Stomach smooth muscle (tissue), 2 donors: ENCODE data around the gene CTSL.
"Not testable (repeated sequence)": the region's sequence is repeated elsewhere in the genome, so short reads cannot be mapped to it uniquely, and the experiment has no call there.

Experiments
- H3K27ac ChIP-seq: one replicate; pipeline ENCODE4 v1.7.0; 2013; ENCODE audit warnings: mild to moderate bottlenecking, low read length, inconsistent platforms
- H3K27me3 ChIP-seq, 2 donors: one replicate each; pipeline ENCODE4 v1.7.0; 2013; ENCODE audit warnings: low read length in 2 of 2; ENCODE audit not compliant: insufficient read depth in 2 of 2, control insufficient read depth in 1 of 2
- H3K36me3 ChIP-seq, 2 donors: one replicate each; pipeline ENCODE4 v1.7.0; 2013; ENCODE audit warnings: low read length in 2 of 2; ENCODE audit not compliant: control insufficient read depth in 2 of 2, insufficient read depth in 2 of 2
- H3K4me1 ChIP-seq: one replicate; pipeline ENCODE4 v1.7.0; 2013; ENCODE audit warnings: low read length; ENCODE audit not compliant: control insufficient read depth, insufficient read depth
- H3K4me3 ChIP-seq, 2 donors: one replicate each; pipeline ENCODE4 v1.7.0; 2013; ENCODE audit warnings: low read length in 2 of 2
- H3K9ac ChIP-seq, 2 donors: one replicate each; pipeline ENCODE4 v1.7.0; 2013; ENCODE audit warnings: low read length in 2 of 2, mild to moderate bottlenecking in 1 of 2
- H3K9me3 ChIP-seq, 2 donors: one replicate each; pipeline ENCODE4 v1.7.0; 2013; ENCODE audit warnings: low read length in 2 of 2; ENCODE audit not compliant: control insufficient read depth in 2 of 2
- donor health status: healthy.
- donor health status: Pancreatic carcinoma.

The CTSL gene

DNA sequence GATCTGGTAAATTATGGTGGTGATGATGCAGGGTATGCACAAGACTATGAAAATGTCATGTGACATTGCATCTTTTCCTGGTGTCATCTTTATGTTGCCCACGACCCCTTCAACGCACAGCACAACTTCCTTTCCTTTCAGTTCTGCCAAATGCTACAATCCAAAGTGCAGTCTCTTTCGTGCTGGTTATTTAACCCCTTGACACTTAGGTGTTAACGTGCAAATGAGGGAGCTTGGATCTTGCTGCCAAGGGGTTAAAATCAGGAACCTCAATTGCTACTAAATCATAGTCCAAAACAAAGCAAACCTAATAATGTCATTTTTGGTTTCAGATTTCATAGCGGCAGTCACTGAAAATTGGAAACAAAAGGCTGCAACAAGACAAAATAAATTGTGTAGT is 16.0 kb downstream of the CTSL start:
- Histone ChIP-seq H3K36me3 (no peaks in the 10 kb centered on the region), H3K27ac (no peak overlapping the region), H3K27me3 (peaks cover 0 to 3% of the 10 kb centered on the region in 2 donors), H3K4me1 (no peaks in the 10 kb centered on the region), H3K9me3 (no peaks in the 10 kb centered on the region), H3K4me3 (no peak overlapping the region), H3K9ac (no peak overlapping the region)

DNA sequence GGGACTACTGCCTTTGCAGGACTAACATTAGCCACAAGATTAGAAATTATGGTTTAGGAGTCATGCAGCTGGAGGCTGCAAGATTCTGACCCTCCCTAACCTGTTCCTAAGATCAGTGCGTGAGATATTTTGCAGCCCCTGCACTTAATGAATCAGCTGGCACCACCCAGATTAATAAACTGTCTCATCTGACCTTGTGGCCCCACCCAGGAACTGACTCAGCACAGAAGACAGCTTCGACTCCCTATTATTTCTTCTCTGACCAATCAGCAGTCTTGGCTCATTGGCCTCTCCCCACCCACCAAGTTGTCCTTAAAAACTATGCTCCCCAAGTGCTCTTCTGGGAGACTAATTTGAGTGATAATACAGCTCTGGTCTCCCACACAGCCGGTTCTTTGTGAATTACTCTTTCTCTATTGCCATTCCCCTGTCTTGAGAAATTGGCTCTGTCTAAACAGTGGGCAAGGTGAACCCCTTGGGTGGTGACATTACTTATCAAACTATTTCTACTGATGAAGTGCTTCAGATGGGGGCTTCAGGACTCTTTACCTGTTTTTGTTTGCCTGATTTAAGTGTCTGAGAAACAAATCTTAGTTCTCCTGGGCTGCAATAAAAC is 17.0 kb downstream of the CTSL start:
- Histone ChIP-seq H3K27me3 (peaks cover 0 to 3% of the 10 kb centered on the region in 2 donors), H3K36me3 (no peaks in the 10 kb centered on the region), H3K9me3 (no peaks in the 10 kb centered on the region), H3K4me3 (no peak overlapping the region), H3K27ac (no peak overlapping the region), H3K4me1 (no peaks in the 10 kb centered on the region), H3K9ac (no peak overlapping the region)

DNA sequence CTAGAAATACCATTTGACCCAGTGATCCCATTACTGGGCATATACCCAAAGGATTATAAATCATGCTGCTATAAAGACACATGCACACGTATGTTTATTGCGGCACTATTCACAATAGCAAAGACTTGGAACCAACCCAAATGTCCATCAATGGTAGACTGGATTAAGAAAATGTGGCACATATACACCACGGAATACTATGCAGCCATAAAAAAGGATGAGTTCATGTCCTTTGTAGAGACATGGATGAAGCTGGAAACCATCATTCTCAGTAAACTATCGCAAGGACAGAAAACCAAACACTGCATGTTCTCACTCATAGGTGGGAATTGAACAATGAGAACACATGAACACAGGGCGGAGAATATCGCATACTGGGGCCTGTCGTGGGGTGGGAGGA is 18.3 kb downstream of the CTSL start:
- H3K9me3 ChIP-seq, H3K4me1 ChIP-seq, H3K9ac ChIP-seq, H3K27me3 ChIP-seq, H3K36me3 ChIP-seq, H3K4me3 ChIP-seq, H3K27ac ChIP-seq: not testable (repeated sequence)

DNA sequence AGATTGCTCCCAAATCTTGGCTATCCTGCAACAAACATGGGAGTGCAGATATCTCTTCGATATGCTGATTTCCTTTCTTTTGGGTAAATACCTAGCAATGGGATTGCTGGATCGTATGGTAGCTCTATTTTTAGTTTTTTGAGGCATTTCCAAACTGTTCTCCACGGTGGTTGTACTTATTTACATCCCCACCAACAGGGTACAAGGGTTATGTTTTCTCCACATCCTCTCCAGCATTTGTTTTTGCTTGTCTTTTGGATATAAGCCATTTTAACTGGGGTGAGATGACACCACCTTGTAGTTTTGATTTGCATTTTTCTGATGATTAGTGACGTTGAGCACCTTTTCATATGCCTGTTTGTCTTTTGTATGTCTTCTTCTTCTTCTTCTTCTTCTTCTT is 20.3 kb downstream of the CTSL start:
- H3K36me3 ChIP-seq = no peaks in the 10 kb centered on the region
- no peak overlapping the region for H3K4me3 ChIP-seq
- H3K27me3 ChIP-seq = no peaks in the 10 kb centered on the region
- H3K27ac ChIP-seq = no peak overlapping the region
- no peak overlapping the region for H3K9ac ChIP-seq
- H3K9me3 ChIP-seq = no peaks in the 10 kb centered on the region
- no peaks in the 10 kb centered on the region for H3K4me1 ChIP-seq

DNA sequence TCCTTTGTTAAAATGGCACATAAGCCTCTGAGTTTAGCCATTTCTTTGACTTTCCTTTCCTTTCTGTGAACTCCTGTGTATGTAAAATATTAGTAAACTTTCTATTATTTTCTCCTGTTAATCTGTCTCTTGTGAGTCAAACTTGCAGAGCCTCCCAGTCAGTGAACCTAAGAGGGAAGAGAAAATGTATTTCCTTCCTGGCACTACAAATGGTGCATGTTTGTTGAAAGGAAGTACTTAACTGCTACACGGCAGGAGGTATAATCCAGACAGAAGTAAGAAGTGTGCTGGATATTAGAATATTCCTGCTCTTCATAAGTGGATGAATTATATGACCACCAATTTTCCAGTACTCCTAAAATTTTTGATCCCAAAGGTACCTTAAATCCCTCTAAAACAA is 23.0 kb downstream of the CTSL start:
- Histone ChIP-seq H3K9ac (no peak overlapping the region), H3K27me3 (no peaks in the 10 kb centered on the region), H3K36me3 (no peaks in the 10 kb centered on the region), H3K27ac (no peak overlapping the region), H3K4me3 (no peak overlapping the region), H3K9me3 (peaks cover 0 to 2% of the 10 kb centered on the region in 2 donors), H3K4me1 (no peaks in the 10 kb centered on the region)

DNA sequence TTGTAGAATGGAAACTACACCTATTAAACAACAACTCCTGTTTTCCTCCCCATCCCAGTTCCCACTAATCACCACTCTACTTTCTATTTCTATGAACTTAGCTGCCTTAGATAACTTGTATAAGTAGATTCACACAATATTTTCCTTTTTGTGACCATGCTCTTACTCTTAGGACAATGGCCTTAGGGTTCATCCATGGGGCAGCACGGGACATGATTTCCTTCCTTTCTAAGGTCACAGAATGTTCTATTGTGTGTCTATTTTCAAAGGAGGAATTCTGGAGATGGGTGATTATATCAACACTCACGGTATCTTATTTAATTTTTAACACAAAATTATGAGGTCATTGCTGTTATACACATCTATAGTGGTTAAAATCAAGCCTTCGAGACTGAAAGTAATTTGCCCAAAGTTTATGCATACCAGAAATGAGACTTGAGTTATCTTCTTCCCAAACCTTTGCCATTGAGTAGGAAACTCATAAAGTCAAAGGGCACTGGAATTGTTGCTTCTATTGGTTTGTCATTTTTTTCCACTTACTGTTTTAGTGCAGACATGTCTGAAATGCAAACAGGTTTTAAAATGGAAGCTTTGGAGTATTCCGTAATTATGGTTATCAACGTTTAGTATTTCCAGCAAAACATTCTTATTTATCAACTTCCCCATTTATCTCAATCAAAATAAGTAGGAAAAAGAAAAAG is 23.6 kb downstream of the CTSL start:
- no peak overlapping the region for H3K9ac ChIP-seq
- H3K4me1 ChIP-seq = no peaks in the 10 kb centered on the region
- H3K36me3 ChIP-seq = no peaks in the 10 kb centered on the region
- H3K4me3 ChIP-seq = no peak overlapping the region
- H3K27me3 ChIP-seq = no peaks in the 10 kb centered on the region
- peaks cover 0 to 2% of the 10 kb centered on the region in 2 donors for H3K9me3 ChIP-seq
- H3K27ac ChIP-seq = no peak overlapping the region

DNA sequence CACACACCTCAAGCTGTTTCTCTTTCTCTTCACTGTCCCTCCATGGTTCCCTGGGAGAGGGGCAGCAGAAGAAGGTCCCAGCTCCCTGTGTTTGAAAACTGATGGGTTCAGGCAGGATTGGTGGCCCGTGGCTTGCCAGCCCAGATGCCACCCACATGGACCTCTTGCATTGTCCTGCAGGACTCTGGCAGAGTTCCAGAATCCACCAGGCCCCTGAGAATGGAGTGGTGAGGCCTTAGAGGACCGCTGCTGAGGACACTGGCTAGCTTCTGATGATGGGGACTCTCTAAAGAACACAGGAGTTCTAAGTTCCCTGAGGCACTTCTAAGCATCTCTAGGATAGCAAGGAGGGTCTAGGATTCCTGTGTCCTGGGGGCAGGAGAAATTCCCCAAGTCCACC is 24.8 kb downstream of the CTSL start:
- Histone ChIP-seq H3K9me3 (peaks cover 0 to 2% of the 10 kb centered on the region in 2 donors), H3K27ac (no peak overlapping the region), H3K4me1 (no peaks in the 10 kb centered on the region), H3K27me3 (no peaks in the 10 kb centered on the region), H3K9ac (no peak overlapping the region), H3K4me3 (no peak overlapping the region), H3K36me3 (no peaks in the 10 kb centered on the region)

DNA sequence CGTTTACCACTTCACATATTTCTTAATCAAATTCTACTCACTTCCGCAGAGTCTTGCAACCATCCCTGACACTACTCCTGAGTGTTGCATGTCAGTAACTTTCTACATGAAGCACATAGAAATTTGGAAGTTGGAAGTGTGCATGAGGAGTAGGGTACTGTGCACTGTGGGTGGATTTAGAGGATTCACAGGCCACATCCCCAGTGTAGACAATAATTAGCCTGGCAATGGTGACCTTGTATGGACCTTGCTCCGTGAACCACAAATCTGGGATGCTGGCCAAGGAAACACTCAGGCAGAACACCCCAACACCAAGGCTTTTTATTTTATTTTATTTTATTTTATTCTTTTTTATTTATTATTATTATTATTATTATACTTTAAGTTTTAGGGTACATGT is 25.5 kb downstream of the CTSL start:
- H3K36me3 ChIP-seq = no peaks in the 10 kb centered on the region
- H3K27me3 ChIP-seq = no peaks in the 10 kb centered on the region
- H3K27ac ChIP-seq = no peak overlapping the region
- H3K4me1 ChIP-seq = no peaks in the 10 kb centered on the region
- H3K9ac ChIP-seq = no peak overlapping the region
- no peak overlapping the region for H3K4me3 ChIP-seq
- peaks cover 0 to 2% of the 10 kb centered on the region in 2 donors for H3K9me3 ChIP-seq

DNA sequence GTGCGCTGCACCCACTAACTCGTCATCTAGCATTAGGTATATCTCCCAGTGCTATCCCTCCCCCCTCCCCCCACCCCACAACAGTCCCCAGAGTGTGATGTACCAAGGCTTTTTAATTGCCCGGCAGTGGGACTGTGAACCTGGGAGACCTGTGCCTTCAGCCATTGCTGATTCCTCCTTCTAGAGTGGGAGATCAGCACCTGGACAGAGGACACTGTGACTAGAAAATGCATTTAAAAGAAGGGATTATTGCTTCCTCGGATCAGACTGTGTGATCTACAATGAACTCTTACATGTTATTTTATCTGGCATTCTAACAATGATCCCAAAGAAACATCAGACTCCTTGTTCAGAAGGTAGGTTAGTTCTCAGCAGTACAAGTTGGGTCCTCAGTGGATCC is 25.9 kb downstream of the CTSL start:
- Histone ChIP-seq H3K9me3 (peaks cover 0 to 2% of the 10 kb centered on the region in 2 donors), H3K27ac (no peak overlapping the region), H3K4me1 (no peaks in the 10 kb centered on the region), H3K4me3 (no peak overlapping the region), H3K9ac (no peak overlapping the region), H3K27me3 (no peaks in the 10 kb centered on the region), H3K36me3 (no peaks in the 10 kb centered on the region)

DNA sequence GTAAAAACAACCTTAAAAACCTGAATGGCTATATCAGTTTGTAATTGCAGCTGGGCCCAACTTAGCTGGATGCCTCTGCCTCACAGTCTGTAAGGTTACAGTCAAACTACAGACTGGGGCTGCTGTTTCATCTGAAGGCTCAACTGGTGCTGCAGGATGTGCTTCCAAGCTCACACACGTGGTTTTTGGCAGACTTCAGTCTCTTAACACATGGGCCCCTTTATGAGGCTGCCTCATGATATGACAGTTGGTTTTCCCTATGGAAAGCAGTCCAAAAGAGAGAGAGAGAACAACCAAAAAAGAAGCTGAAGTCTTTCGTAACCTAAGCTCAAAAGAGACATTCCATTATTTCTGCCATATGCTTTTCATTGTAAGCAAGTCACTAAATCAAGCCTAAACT is 27.4 kb downstream of the CTSL start:
- peaks cover 0 to 2% of the 10 kb centered on the region in 2 donors for H3K9me3 ChIP-seq
- H3K27me3 ChIP-seq = no peaks in the 10 kb centered on the region
- no peaks in the 10 kb centered on the region for H3K36me3 ChIP-seq
- H3K9ac ChIP-seq = no peak overlapping the region
- no peak overlapping the region for H3K4me3 ChIP-seq
- no peaks in the 10 kb centered on the region for H3K4me1 ChIP-seq
- no peak overlapping the region for H3K27ac ChIP-seq

DNA sequence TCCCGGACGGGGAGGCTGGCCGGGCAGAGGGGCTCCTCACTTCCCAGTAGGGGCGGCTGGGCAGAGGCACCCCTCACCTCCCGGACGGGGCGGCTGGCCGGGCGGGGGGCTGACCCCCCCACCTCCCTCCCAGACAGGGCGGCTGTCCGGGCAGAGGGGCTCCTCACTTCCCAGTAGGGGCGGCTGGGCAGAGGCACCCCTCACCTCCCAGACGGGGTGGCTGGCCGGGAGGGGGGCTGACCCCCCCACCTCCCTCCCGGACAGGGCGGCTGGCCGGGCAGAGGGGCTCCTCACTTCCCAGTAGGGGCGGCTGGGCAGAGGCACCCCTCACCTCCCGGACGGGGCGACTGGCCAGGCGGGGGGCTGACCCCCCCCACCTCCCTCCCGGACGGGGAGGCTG is 32.4 kb downstream of the CTSL start:
- not testable (repeated sequence) for H3K4me3 ChIP-seq

More for the DNA sequence above, 32.4 kb downstream of the CTSL start:
- H3K27me3 ChIP-seq, H3K4me1 ChIP-seq, H3K9ac ChIP-seq, H3K9me3 ChIP-seq, H3K27ac ChIP-seq, H3K36me3 ChIP-seq: not testable (repeated sequence)
